Neuronal stem cell (in vitro differentiated cells): ENCODE results near the gene AFAP1L2.

Experiments used
- DNase-seq: peaks from one replicate; pipeline ENCODE4 v3.0.0-alpha.2; 2013; ENCODE audit warnings: low spot score
- H2AFZ ChIP-seq: one replicate; pipeline ENCODE4 v1.6.1; 2013; ENCODE audit warnings: mild to moderate bottlenecking, low read length, inconsistent platforms
- H2AK5ac ChIP-seq: 2 replicates; pipeline ENCODE4 v1.6.1; 2013; ENCODE audit warnings: low read depth, mild to moderate bottlenecking, inconsistent platforms, low read length, moderate library complexity, mixed read lengths
- H2BK120ac ChIP-seq: 2 replicates; pipeline ENCODE4 v1.6.1; 2013; ENCODE audit warnings: low read depth, mild to moderate bottlenecking, inconsistent platforms, low read length, moderate library complexity, mixed read lengths
- H2BK12ac ChIP-seq: one replicate; pipeline ENCODE4 v1.6.1; 2013; ENCODE audit warnings: low read length, inconsistent platforms
- H2BK15ac ChIP-seq: 2 replicates; pipeline ENCODE4 v1.6.1; 2013; ENCODE audit warnings: mild to moderate bottlenecking, low read length, inconsistent platforms, mixed read lengths
- H2BK5ac ChIP-seq: one replicate; pipeline ENCODE4 v1.6.1; 2013; ENCODE audit warnings: inconsistent platforms, mild to moderate bottlenecking, low read length, moderate library complexity
- H3K14ac ChIP-seq: one replicate; pipeline ENCODE4 v1.6.1; 2013; ENCODE audit warnings: low read length, inconsistent platforms
- H3K18ac ChIP-seq: 2 replicates; pipeline ENCODE4 v1.6.1; 2013; ENCODE audit warnings: low read length, inconsistent platforms
- H3K23ac ChIP-seq: 2 replicates; pipeline ENCODE4 v1.6.1; 2013; ENCODE audit warnings: low read depth, mild to moderate bottlenecking, mixed read lengths, low read length, inconsistent platforms; ENCODE audit not compliant: poor library complexity
- H3K27ac ChIP-seq: replicated peaks from 3 replicates; pipeline ENCODE4 v1.5.1; 2013; ENCODE audit warnings: low read length, inconsistent platforms
- H3K27me3 ChIP-seq, 3 experiments: 2 replicates each; pipeline ENCODE4 v1.6.1; 2013; ENCODE audit warnings: low read length in 3 of 3, mild to moderate bottlenecking in 2 of 3, inconsistent platforms in 1 of 3, low read depth in 1 of 3, mixed read lengths in 1 of 3, moderate library complexity in 1 of 3; ENCODE audit not compliant: control insufficient read depth in 3 of 3, insufficient read depth in 3 of 3
- H3K36me3 ChIP-seq, 2 donors: replicated peaks in 1 of 2; 2 replicates each; pipeline ENCODE4 v1.6.1; 2013; ENCODE audit warnings: low read length in 2 of 2; ENCODE audit not compliant: control insufficient read depth in 2 of 2, insufficient read depth in 2 of 2
- H3K4ac ChIP-seq: 2 replicates; pipeline ENCODE4 v1.6.1; 2013; ENCODE audit warnings: inconsistent platforms, mild to moderate bottlenecking, low read length, moderate library complexity
- H3K4me1 ChIP-seq, 2 donors: 1 replicate in 1 of 2; 2 replicates in 1 of 2; pipeline ENCODE4 v1.6.1; 2013; ENCODE audit warnings: low read length in 2 of 2, low read depth in 1 of 2; ENCODE audit not compliant: control insufficient read depth in 2 of 2, insufficient read depth in 1 of 2
- H3K4me2 ChIP-seq: one replicate; pipeline ENCODE4 v1.6.1; 2013; ENCODE audit warnings: mild to moderate bottlenecking, low read length, inconsistent platforms; ENCODE audit not compliant: insufficient read depth, poor library complexity, severe bottlenecking
- H3K4me3 ChIP-seq, 2 donors: 2 replicates each; pipeline ENCODE4 v1.5.1; 2013; ENCODE audit warnings: low read length in 2 of 2, mild to moderate bottlenecking in 2 of 2, inconsistent platforms in 1 of 2, moderate library complexity in 1 of 2
- H3K79me1 ChIP-seq: one replicate; pipeline ENCODE4 v1.6.1; 2013; ENCODE audit warnings: low read depth, mild to moderate bottlenecking, inconsistent platforms, low read length, moderate library complexity
- H3K9ac ChIP-seq: one replicate; pipeline ENCODE4 v1.6.1; 2013; ENCODE audit warnings: mild to moderate bottlenecking, low read depth, low read length, inconsistent platforms; ENCODE audit not compliant: poor library complexity
- H3K9me3 ChIP-seq, 2 donors: replicated peaks in 1 of 2; 2 replicates each; pipeline versions ENCODE3 to v1.6.1; 2013; ENCODE audit warnings: low read length in 2 of 2, mild to moderate bottlenecking in 2 of 2, inconsistent platforms in 1 of 2, low read depth in 1 of 2, mixed read lengths in 1 of 2, moderate library complexity in 1 of 2; ENCODE audit not compliant: control insufficient read depth in 2 of 2, insufficient read depth in 1 of 2
- H4K8ac ChIP-seq: one replicate; pipeline ENCODE4 v1.6.1; 2013; ENCODE audit warnings: low read depth, mild to moderate bottlenecking, inconsistent platforms, low read length, moderate library complexity
- H4K91ac ChIP-seq: one replicate; pipeline ENCODE4 v1.6.1; 2013; ENCODE audit warnings: low read length, low read depth, mild to moderate bottlenecking, inconsistent platforms; ENCODE audit not compliant: poor library complexity
- WGBS, 2 donors: extraction: QIAGEN DNeasy Blood & Tissue Kit; methylation state at CpG; one replicate each; pipeline ENCODE4 v1.1.7; 2013; ENCODE audit warnings: missing lambda C conversion rate in 2 of 2, mixed read lengths in 1 of 2; ENCODE audit not compliant: insufficient read length in 2 of 2, insufficient replicate concordance in 1 of 2; ENCODE audit errors: extremely low coverage in 2 of 2; 5-methylcytosine and 5-hydroxymethylcytosine counted together

The AFAP1L2 gene

GRCh38 chr10:114271779-114272167 is 132.5 kb downstream of the AFAP1L2 start:
- Histone ChIP-seq H3K4ac (no peak overlapping the region), H3K23ac (no peak overlapping the region), H2BK120ac (no peak overlapping the region), H3K27ac (no peak overlapping the region), H3K14ac (no peak overlapping the region), H3K4me1 (no peaks in the 10 kb centered on the region), H2AFZ (no peak overlapping the region), H3K27me3 (peaks cover 0 to 41% (median 0%) of the 10 kb centered on the region in 3 experiments), H3K36me3 (no peaks in the 10 kb centered on the region), H3K79me1 (no peaks in the 10 kb centered on the region), H3K4me3 (no peak overlapping the region), H2BK5ac (no peak overlapping the region), H4K8ac (no peak overlapping the region), H3K18ac (no peak overlapping the region), H3K9ac (no peak overlapping the region), H2BK15ac (no peak overlapping the region), H3K9me3 (no peaks in the 10 kb centered on the region), H2BK12ac (no peak overlapping the region), H4K91ac (no peak overlapping the region), H2AK5ac (no peak overlapping the region), H3K4me2 (no peak overlapping the region)
- DNase-seq, result no peak
- WGBS, 2 donors, result no CpG with 5 or more reads among the region's 4 CpGs

- Histone ChIP-seq H3K27me3 (peaks cover 0 to 38% (median 0%) of the 10 kb centered on the region in 3 experiments), H2BK15ac (no peak overlapping the region), H4K91ac (no peak overlapping the region), H2BK120ac (no peak overlapping the region), H3K79me1 (no peaks in the 10 kb centered on the region), H3K27ac (no peak overlapping the region), H3K4me2 (no peak overlapping the region), H3K4me1 (no peaks in the 10 kb centered on the region), H3K18ac (no peak overlapping the region), H4K8ac (no peak overlapping the region), H3K36me3 (no peaks in the 10 kb centered on the region), H3K9me3 (no peaks in the 10 kb centered on the region), H2AK5ac (no peak overlapping the region), H3K4me3 (no peak overlapping the region), H3K23ac (no peak overlapping the region), H2AFZ (no peak overlapping the region), H3K14ac (no peak overlapping the region), H3K4ac (no peak overlapping the region), H2BK12ac (no peak overlapping the region), H2BK5ac (no peak overlapping the region), H3K9ac (no peak overlapping the region)
- no CpG with 5 or more reads among the region's 3 CpGs for WGBS, 2 donors
- no peak for DNase-seq
These were observed 133.1 kb downstream of the AFAP1L2 start for GRCh38 chr10:114271075-114271778.

- Histone ChIP-seq H3K4ac (no peak overlapping the region), H3K9ac (no peak overlapping the region), H3K4me2 (no peak overlapping the region), H3K27ac (no peak overlapping the region), H2AK5ac (no peak overlapping the region), H3K14ac (no peak overlapping the region), H2AFZ (no peak overlapping the region), H3K4me1 (no peaks in the 10 kb centered on the region), H3K27me3 (peaks cover 0 to 14% (median 0%) of the 10 kb centered on the region in 3 experiments), H3K4me3 (no peak overlapping the region), H3K36me3 (no peaks in the 10 kb centered on the region), H3K23ac (no peak overlapping the region), H3K79me1 (no peaks in the 10 kb centered on the region), H3K9me3 (no peaks in the 10 kb centered on the region), H2BK5ac (no peak overlapping the region), H4K91ac (no peak overlapping the region), H2BK120ac (no peak overlapping the region), H3K18ac (no peak overlapping the region), H4K8ac (no peak overlapping the region), H2BK12ac (no peak overlapping the region), H2BK15ac (no peak overlapping the region)
- WGBS, 2 donors, result no CpG with 5 or more reads among the region's 5 CpGs
- no peak for DNase-seq
These were observed 137.8 kb downstream of the AFAP1L2 start for GRCh38 chr10:114266521-114266920.

- no peak for DNase-seq
- Histone ChIP-seq H2AFZ (no peak overlapping the region), H3K4me1 (no peaks in the 10 kb centered on the region), H3K18ac (no peak overlapping the region), H3K9ac (no peak overlapping the region), H3K27ac (no peak overlapping the region), H3K4ac (no peak overlapping the region), H3K27me3 (peaks cover 0 to 4% (median 0%) of the 10 kb centered on the region in 3 experiments), H2AK5ac (no peak overlapping the region), H4K91ac (no peak overlapping the region), H3K9me3 (no peaks in the 10 kb centered on the region), H3K23ac (no peak overlapping the region), H2BK15ac (no peak overlapping the region), H2BK5ac (no peak overlapping the region), H2BK12ac (no peak overlapping the region), H4K8ac (no peak overlapping the region), H3K4me2 (no peak overlapping the region), H3K4me3 (no peak overlapping the region), H3K14ac (no peak overlapping the region), H3K36me3 (no peaks in the 10 kb centered on the region), H2BK120ac (no peak overlapping the region), H3K79me1 (no peaks in the 10 kb centered on the region)
- WGBS, 2 donors, result no CpG with 5 or more reads among the region's 6 CpGs
These were observed 138.8 kb downstream of the AFAP1L2 start for GRCh38 chr10:114265392-114266053.
